Keratinocyte (primary cell): ENCODE data around the gene SNCG.
"Not testable (repeated sequence)": the region's sequence is repeated elsewhere in the genome, so short reads cannot be mapped to it uniquely, and the experiment has no call there.

Source experiments
- CTCF ChIP-seq, 3 experiments: IDR thresholded peaks in 1 of 3; conservative IDR thresholded peaks in 1 of 3; optimal IDR thresholded peaks in 1 of 3; 2 replicates in 2 of 3; 3 replicates in 1 of 3; pipeline versions ENCODE3 to v1.5.1; 2011; ENCODE audit warnings: low read length in 3 of 3, mild to moderate bottlenecking in 3 of 3, moderate library complexity in 2 of 3, control low read depth in 1 of 3, inconsistent platforms in 1 of 3; ENCODE audit not compliant: insufficient read depth in 2 of 3; ENCODE audit errors: extremely low read depth in 1 of 3
- EZH2 ChIP-seq: IDR thresholded peaks from one replicate; pipeline ENCODE4 v1.6.1; 2012; ENCODE audit warnings: inconsistent platforms, mild to moderate bottlenecking, low read length, moderate library complexity

- not testable (repeated sequence) for TF ChIP-seq CTCF (optimal IDR thresholded peaks at IDR 0.05 in 1 of 3, IDR thresholded peaks at IDR 0.05 in 1 of 3, conservative IDR thresholded peaks at IDR 0.05 in 1 of 3; ENCODE audit: extremely low read depth in 1 of 3, insufficient read depth in 2 of 3, low read length in 3 of 3); EZH2
These were observed 20.1 kb downstream of the SNCG start for GRCh38 chr10:86978457-86978856.
